Activated CD4-positive, alpha-beta T cell treated with anti-CD3 and anti-CD28 coated beads, Interleukin-2, Interleukin-6, amounts not matched to agents 100 ng/mL and 50 ng/mL, durations not matched to agents 16 hours and 8 hours (primary cell): ENCODE measurements around the gene SLC35D1.

Experiments used
- DNase-seq: peaks from one replicate; pipeline ENCODE4 v3.0.0-alpha.2; 2020

SLC35D1 gene

DNA sequence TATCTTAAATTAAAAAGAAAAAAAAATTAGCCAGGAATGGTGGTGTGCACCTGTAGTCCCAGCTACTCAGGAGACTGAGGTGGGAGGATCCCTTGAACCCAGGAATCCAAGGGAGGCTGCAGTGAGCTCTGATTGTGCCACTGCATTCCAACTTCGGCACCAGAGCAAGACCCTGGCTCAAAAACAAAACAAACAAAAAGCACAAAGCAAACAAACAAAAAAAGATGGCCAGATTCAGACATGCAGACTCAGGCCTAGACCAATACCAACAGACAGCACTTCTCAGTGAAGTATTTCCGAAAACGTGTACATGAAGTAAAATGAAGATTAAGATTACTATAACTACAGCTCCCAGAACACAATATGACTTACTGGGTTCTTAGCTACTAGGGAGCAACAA lies 10.6 kb downstream of the SLC35D1 start:
- no peak for DNase-seq

DNA sequence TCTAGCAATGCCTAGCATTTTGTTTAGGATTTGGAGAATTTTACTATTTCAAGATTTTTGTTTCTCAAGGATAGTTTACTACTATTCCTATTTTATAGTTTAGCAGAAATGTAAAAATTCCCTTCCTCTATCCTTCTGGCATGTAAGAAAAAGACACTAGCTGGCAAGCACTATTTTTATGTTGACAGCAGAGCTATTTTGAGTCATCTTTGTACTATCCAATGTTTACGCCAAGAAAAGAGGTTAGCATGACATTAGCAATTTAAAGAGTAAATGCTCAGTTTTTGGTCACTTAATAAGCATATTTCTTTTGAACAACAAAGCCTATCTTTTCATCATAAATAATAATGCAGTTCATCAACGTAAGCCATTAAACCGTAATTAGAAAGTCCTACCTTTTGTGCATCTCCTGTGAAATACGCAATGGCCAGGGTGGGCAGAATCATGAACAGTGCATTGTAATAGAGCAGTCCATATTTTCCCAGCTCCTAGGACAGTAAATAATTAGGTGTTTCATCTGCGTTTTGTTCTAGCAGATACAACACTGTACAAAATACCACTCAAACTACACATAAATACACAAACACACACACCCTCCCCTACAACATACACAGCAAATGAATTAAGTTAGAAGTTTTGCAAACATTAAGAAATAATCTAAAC lies 12.0 kb downstream of the SLC35D1 start:
- DNase-seq, result no peak

DNA sequence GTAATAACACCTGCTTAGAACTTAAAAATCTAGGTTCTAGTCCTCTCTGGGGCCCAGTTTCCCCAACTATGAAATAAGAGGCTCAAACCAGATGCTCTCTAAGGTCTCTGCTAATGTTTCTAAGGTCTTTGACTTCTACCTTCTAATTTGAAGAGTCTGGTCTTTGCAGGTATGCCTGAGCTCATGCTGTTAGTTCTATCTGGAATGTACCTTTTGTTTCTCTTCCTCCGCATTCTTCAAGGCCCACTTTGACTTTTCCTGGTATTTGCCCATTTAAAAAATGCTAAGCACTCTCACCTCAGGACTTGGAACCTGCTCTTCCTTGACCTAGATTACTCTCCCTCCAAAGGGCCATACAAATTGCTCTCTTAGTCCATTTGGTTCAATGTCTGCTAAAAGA lies 13.5 kb downstream of the SLC35D1 start:
- no peak for DNase-seq

DNA sequence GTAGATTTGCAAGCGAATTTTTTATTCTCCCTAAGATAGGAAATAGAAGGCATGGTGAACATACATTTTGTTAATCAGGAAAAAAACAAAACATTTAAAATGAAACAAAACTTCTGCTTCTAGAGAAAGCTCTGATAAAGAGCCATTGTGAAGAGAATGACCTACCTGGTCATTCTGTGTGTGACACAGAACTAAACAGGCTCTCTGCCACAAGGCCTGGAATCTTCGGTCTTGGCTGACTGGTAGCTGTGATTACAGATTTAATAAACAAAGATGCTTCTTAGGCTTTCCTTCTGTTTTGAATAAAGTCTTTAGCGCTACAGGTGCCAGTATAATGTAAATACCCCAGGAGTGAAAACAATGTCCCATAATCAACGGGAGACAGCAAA lies 22.1 kb downstream of the SLC35D1 start:
- no peak for DNase-seq

DNA sequence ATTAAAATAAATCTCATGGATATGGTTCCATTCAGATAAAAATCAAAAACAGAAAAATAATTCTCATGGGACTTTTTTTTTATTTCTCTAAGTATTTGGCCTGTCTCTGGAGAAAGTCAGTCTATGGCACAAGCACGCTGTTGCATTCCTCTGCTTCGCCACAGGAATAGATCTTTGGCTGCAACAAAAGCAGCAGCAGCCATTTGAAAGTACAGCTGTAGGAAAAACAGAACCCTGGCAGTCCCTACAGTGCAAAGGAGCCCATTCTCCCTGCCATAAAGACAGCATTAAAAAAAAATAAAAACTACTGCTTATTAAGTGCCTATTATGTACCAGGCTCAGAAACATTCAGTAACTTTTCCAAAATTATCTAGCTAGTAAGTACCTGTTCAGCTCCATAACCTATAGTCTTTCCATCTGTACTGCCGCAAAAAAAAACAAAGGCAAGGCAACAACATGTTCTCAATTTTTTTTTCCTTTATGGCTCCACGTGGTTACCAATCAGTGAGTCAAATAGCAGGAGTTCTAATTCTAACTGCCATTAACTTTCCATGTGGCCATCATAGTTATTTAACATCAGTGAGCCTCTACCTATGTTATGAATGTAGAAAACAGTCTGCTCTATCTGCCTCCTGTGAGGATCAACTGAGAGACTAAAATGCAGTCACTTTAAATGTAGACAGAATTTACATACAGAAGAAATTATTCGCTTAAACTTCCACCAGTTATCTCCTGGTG lies 22.7 kb downstream of the SLC35D1 start:
- no peak for DNase-seq

DNA sequence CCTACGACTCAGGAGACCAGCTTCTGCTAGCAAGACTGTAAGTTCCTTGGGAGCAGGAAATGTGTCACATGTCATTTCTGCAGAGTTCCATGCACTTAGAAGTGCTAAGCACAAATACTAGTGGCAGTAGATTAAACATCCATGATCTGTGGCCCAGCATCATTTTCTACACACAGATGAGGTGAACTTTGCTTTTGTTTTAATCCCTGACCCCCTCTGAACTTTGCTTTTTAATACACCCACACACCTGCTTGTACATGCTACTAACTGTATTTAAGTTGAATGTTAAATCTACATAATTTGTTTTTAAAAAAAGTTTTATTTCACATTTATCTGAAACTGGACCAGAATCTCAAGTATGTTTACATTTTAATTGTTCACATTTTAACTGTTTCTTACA lies 24.5 kb downstream of the SLC35D1 start:
- DNase-seq, result no peak

DNA sequence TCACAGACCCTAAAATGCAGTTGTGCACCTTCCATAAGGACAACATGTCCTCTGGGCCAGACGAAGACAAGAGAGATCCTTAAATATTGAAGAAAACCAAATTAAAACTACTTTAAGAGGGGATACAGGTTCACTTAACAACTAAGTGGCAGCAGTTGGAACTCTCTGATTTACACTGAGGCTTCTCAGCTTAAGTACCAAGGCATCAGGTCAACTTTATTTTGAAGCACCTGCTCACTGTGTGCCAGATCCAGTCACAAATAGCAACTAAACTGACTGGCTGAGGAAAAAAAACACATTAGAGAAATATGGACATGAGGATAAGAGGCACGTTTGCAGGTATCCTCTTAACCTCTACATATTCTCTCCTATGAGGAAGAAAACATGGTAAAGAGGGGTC lies 33.2 kb downstream of the SLC35D1 start:
- DNase-seq, result no peak

DNA sequence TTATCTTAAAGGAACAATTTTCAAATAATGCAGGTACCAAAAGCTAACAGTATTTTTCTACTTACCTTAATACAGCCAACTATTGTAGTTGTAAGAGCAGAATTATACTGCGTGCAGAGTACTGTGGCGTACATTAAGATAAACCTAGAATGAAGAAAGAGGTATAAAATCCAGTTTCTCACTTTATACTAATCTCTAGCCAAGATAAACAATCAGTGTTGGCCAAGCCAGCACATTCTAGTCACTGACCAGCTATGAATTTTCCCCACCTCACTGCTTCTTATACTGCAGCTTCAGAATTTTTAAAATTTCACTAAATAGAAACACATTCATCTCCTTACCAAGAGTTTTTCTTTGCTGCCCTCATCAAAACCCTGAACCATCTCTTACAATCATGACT lies 33.6 kb downstream of the SLC35D1 start:
- no peak for DNase-seq

DNA sequence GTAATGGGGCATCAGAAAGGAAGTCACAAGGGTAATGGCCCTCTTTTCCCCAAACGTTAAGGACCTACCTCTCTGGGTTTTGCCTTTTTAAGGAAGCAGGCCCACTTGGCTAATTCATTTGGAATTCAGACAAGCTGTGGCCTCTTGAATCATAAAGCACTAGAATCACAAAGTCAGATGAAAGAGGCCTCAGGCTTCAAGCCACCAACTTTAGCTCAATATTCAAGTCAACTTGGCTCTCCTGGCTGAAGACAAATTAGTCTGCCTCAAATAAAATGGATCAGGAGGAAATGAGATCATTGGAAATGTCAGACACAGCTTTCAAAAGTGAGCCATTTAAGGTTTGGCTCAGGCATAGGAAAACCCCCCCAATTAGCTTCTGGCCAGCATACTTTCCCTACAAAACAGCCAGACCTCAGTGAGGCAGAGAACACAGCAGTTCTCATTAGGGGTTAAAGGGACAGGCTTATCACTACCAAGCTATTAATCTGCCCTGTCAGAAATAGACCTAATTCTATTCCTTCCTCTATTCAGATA lies 34.3 kb downstream of the SLC35D1 start:
- no peak for DNase-seq

DNA sequence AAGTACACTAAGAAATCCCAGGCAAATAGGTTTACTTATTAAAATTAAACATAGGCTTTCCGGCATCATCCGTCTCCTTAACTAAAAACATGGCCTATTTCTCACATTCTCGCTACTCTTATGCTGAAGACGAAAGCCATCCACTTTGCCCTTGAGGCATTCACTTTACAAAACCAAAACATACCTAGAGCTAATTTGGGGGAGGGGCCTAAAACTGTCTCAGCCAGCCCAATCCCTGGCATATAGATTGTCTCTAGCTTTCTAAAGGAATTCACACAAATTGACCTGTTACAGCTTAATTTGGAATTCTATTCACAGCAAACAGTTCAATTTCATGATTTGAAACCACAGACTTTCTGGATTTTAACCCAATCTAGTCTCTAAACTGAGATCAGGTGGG lies 34.8 kb downstream of the SLC35D1 start:
- no peak for DNase-seq

DNA sequence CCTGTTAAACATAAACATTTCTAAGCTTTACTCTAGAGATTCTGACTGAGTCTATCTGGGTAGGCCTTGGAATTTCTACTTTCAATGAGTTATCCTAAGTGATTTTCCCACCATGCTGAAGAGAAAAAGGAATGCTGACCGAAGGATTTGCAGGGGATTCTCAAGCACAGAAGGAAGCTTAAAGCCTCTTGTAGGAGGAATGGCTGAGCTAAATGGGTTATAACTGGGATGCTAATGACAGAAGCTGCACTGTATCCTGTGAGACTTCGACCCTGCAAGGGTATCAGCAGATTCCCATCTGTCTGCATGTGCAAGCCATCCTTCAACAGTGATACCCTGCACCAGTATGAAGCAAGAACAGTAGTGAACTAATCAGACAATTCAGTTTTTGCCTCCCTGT lies 35.4 kb downstream of the SLC35D1 start:
- DNase-seq, result no peak

DNA sequence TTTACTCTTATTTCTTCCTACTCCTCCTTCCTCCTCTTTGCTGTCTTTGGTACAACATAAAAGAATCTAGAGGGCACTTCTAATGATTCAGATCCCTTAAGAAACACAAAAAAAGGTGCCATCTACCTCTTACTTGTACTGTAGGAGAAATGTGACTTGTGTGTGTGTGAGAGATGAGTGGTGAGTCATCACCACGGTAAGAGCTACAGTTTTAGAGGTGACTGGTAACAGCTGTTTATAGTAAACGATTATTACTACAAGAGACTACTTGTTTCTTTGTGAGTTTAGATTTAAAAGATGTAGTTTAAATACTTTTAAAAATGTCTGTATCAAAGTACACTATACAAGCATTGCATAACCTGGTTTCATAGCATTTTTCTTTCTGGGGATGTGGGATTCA lies 40.4 kb downstream of the SLC35D1 start:
- DNase-seq, result peak; percentile 38

DNA sequence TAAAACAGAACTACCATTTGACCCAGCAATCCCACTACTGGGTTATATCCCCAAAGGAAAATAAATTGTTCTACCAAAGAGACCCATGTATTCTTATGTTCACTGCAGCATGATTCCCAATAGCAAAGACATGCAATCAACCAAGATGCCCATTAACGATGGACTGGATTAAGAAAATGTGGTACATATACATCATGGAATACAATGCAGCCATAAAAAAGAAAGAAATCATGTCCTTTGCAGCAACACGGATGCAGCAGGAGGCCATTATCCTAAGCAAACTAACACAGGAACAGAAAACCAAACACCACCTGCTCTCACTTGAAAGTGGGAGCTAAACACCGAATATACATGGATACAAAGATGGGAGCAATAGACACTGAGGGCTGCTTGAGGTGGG lies 44.2 kb downstream of the SLC35D1 start:
- DNase-seq, result no peak

DNA sequence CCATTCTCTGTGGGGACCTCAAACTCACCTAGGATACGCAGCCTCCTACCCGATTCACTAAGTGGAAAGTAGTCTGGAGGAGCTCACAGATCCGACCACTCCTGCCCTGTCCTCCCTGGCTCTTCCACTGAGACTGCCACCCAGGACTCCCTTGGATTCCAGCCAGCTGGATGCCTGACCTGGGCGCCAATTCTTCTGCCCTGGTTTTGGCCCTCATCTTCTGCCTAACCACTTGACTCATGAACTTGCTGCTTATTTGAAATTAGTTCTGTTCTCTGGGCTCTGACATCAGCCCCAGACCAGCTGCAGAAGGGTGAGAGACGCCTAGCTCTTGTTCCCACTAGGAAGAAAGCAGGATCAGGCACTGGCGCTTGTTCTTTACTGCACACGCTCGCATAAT lies 48.9 kb downstream of the SLC35D1 start:
- no peak for DNase-seq

DNA sequence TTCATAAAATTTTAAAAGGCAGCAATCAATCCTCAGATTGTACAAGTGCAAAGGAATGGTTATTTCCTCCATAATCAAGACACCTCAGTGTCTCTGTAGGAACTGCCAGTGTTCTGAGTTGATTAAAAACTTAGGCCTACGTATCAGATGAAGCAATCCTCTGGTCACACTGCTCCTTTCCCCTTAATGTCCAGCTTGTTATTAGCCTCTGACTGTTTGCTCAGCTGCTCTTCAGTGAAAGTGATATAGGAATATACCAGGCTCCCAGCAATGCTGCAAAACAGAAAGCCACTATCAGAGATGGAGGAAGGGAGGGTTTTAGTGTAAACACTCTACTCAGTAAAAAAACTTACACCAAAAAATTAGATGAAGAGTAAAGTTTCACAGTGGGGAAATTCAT lies 49.8 kb downstream of the SLC35D1 start:
- no peak for DNase-seq

DNA sequence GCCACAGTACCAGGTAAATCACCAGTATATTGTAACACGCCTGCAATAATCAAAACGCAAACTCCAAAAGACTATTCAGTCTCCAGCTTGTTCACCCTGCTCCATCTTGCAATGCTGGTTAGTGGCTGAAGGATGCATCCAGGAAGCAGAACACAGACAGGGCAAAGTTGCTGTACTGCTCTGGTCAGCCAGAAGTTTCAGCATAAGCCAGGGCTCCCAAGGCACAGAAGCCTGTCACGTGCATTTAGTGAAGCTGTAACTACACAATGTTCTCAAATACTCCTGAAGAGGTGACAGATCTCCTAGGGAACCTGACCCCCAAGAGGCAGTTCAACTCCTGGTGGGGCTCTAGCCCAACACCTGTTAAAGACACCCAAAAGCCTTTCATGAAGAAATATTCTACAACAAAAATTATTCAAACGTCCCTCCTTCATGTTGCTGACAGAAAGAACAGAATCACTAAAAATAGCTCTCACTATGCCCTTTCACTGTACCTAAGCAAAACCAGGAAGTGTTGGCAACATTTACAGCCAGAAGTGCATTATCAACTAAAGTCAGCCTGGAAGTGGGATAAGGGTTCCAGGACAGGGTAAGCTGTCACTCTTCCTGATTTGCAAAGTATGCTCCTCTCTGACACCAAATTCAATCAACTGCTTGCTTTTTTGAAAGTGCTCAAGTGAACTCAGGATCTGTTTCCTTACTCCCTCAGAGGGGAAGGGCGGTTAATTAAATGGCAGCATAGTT lies 52.1 kb downstream of the SLC35D1 start:
- no peak for DNase-seq

DNA sequence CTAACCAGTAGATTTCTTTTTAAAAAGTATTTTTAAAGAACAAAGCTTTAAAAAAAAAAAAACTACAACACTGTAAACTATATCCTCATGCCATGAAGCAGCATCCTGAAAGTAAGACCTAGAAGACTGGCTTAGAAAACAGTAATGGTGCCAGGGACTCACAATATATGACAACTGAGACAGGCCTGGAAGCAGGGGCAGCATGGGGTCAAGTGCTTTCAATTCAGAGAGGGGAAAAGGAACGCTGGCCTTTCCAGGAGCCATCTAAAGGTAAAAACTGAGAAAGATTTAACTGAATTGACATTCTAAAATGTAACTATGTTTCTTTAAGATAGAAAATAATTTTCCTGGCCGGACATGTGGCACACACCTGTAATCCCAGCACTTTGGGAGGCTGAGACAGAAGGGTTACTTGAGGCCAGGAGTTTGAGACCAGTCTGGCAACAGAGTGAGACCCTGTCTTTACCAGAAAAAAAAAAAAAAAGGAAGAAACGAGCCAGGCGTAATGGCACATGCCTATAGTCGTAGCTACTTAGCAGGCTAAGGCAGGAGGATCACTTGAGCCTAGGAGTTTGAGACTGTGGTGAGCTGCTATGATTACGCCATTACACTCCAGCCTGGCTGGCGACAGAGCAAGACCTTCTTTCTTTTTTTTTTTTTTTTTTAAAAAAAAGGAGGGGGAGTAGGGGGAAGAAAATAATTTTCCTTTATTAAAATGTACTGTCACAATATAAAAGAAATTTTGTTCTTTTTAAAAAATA lies 54.1 kb downstream of the SLC35D1 start:
- no peak for DNase-seq

DNA sequence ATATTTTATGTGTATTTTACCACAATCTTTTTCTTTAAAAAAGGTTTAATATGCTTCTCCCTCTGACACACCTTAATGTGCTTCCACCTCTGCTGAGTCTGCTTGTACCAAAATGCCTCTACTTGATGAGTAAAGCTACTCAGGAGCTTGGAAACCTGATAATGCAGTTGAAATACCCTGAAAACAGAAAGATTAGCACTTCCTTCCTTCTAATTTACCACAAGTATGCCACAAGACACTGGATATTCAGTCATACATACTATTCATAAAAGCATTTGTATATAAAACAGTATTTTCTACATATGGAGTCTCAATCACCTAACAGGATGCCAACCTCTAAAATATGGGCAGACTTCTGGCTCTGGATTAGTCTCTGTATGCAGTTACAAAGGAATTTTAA lies 55.0 kb downstream of the SLC35D1 start:
- DNase-seq, result no peak

DNA sequence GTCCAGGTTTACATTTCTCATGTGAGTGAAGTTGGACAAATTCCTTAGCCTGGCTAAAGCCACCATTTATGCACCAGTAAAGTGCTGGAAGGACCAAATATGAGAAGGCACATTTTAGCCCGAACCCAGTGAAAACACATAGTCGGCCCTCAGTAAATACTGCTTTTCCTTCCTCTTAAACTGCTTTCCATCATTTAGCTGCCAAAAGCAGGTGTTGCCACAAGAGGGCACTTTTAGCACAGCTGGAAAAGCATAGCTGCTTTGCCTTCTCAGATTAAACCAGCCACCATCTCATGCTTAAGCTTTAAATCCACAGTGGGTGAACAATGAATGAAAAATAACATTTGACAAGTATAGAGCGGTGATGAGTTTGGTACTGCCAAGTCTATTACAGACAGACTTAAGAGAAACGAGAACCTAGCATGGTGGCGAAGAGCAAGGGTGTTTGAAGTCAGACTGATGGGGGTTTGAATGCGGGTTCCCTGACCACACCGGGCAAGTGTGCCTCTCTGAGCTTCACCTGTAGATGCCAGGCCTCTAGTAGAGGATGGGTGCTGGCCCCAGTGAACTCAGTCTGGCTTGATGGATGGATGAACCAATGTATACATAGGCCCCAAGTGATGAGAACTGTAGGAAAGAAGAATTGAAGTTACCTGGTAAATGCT lies 57.8 kb downstream of the SLC35D1 start:
- DNase-seq, result peak; percentile 77

DNA sequence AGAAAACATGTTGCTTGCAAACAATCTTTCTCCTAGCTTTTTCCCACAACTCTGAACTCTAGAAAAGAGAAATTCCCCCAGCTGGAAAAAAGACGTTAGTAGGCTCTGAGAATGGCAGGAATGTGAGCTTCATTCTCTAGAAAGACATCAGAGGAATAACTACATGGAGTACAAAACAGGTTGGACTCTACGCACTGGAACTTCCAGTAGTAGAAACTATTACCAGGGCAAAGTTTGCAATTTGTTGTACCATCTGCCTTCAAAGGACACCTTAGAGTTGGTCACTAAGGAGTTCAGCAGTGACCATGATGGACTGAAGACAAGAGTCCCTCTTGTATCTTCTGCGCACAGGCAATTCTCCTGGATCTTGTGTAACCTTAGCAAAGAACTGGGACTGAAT lies 60.9 kb downstream of the SLC35D1 start:
- no peak for DNase-seq

DNA sequence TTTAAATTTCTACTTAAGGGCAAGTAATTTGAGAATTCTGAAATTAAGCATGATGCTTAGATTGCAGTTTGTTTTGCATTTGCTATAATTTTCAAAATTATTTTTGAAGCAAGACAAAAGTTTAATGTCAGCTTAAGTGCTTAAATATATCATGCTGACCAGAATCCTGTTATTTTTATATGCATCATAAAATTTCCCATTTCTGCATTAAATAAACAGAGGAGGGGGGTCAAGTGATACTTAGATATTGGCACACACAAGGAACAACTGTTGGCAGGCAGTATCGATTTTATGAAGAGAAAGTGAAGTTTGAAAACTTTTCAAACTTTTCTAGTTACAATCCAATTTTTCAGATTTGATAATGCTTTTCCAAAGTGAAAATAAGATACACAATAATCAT lies 68.1 kb downstream of the SLC35D1 start:
- DNase-seq, result no peak

DNA sequence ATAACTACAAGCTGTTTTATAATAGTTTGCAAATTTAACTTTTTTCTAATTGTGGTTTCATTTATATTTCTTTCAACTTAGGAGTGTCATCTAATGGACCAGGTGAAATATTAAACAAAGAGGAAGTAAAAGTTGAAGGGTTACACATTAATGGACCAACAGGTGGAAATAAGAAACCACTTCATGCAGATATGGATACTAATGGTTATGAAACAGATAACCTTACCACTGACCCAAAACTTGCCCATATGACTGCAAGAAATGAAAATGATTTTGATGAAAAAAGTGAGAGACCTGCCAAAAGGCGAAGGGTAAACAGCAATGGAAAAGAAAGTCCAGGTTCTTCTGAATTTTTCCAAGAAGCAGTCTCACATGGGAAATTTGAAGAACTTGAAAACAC lies 69.5 kb downstream of the SLC35D1 start:
- DNase-seq, result peak; percentile 20
